HG02970 (cell line): ENCODE data around the gene PIERCE2.
"Not testable (repeated sequence)": the region's sequence is repeated elsewhere in the genome, so short reads cannot be mapped to it uniquely, and the experiment has no call there.

Source experiments
- ATAC-seq: cut with Tn5 transposase; IDR thresholded peaks from one replicate; pipeline ENCODE4 v1.9.1; 2021; ENCODE audit warnings: mild to moderate bottlenecking, moderate library complexity, moderate number of reproducible peaks; ENCODE audit not compliant: unreplicated experiment, low FRiP score

Gene PIERCE2

DNA sequence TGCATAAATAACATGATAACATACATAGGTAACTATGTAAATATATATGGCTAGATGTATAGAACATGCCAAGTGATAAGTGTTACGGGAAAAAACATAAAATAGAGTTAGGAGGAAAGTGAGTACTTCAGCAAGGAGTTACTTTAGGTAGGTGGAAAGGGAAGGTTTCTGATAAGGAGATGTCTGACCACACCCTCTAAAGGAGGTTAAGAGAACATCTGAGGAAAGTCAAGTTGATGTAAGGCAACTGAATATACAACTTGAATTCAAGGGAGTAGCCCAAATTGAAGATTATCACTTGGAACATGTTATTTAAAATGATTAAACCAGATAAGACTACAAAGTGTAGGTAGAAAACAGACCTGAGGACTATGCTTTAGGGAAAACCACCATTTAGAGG lies 13.8 kb downstream of the PIERCE2 start:
- no peak for ATAC-seq

- no peak for ATAC-seq
These were observed 26.9 kb downstream of the PIERCE2 start for GRCh38 chr15:55434989-55435825.

GRCh38 chr15:55443141-55443540 lies 34.8 kb downstream of the PIERCE2 start:
- ATAC-seq: not testable (repeated sequence)

DNA sequence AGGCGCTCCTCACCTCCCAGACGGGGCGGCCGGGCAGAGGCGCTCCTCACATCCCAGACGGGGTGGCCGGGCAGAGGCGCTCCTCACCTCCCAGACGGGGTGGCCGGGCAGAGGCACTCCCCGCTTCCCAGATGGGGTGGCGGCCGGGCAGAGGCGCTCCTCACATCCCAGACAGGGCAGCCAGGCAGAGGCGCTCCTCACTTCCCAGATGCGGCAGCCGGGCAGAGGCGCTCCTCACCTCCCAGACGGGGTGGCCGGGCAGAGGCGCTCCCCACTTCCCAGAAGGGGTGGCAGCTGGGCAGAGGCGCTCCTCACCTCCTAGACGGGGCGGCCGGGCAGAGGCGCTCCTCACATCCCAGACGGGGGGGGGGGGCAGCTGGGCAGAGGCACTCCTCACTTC lies 37.6 kb downstream of the PIERCE2 start:
- not testable (repeated sequence) for ATAC-seq

DNA sequence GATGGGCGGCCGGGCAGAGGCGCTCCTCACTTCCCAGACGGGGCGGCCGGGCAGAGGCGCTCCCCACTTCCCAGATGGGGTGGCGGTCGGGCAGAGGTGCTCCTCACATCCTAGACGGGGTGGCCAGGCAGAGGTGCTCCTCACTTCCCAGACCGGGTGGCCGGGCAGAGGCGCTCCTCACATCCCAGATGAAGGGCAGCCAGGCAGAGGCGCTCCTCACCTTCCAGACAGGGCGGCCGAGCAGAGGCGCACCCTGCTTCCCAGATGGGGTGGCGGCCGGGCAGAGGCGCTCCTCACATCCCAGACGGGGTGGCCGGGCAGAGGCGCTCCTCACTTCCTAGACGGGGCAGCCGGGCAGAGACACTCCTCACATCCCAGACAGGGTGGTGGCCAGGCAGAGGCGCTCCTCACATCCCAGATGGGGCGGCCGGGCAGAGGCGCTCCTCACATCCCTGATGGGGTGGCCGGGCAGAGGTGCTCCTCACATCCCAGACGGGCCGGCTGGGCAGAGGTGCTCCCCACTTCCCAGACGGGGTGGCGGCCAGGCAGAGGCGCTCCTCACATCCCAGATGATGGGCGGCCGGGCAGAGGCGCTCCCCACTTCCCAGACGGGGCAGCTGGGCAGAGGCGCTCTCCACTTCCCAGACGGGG lies 38.2 kb downstream of the PIERCE2 start:
- not testable (repeated sequence) for ATAC-seq

DNA sequence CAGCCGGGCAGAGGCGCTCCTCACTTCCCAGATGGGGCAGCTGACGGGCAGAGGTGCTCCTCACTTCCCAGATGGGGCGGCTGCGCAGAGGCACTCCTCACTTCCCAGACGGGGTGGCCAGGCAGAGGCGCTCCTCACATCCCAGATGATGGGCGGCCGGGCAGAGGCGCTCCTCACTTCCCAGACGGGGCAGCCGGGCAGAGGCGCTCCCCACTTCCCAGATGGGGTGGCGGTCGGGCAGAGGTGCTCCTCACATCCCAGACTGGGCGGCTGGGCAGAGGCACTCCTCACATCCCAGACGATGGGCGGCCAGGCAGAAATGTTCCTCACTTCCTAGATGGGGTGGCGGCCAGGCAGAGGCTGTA lies 38.7 kb downstream of the PIERCE2 start:
- ATAC-seq: not testable (repeated sequence)

- no peak for ATAC-seq
These were observed 49.2 kb downstream of the PIERCE2 start for GRCh38 chr15:55457401-55458022.

DNA sequence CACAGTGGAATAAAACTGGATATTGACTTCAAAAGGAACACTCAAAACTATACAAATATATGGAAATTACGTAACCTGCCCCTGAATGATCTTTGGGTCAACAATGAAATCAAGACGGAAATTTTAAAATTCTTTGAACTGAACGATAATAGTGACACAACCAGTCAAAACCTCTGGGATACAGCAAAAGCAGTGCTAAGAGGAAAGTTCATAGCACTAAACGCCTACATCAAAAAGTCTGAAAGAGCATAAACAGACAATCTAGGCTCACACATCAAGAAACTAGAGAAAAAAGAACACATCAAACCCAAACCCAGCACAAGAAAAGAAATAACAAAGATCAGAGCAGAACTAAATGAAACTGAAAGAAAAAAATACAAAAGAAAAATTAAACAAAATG lies 53.2 kb downstream of the PIERCE2 start:
- no peak for ATAC-seq

DNA sequence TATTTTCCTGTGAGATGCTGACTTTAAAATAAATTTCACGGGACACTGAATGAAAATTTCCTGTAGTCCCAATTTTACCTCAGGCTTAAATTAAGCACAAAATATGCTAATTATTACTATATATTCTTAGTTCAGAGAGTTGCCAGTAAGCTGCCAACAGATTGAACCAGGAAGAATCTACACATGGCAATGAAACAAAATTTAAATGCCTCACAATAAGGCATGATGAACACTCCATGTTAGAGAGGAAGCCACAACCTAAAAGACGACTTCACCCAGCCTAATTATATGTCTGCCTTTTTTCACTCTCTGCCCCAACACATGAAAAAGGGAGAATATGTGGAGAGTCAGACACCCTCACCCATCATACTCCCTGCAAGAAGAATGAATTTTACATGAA lies 60.0 kb downstream of the PIERCE2 start:
- ATAC-seq: no peak
